ENCODE measurements around the gene WNT3.
"Not testable (repeated sequence)": the region's sequence is repeated elsewhere in the genome, so short reads cannot be mapped to it uniquely, and the experiment has no call there.

The WNT3 gene

GRCh38 chr17:46809110-46809571 is 9.4 kb downstream of the WNT3 start:
- H3K9me3 ChIP-seq (ENCODE audit: low read length): no peaks in the 10 kb centered on the region
- no peak overlapping the region for H3K4me3 ChIP-seq (ENCODE audit: low read depth in 1 of 2, low read length in 2 of 2)
- H3K9ac ChIP-seq (ENCODE audit: low read length): no peak overlapping the region
- no peaks in the 10 kb centered on the region for H3K4me1 ChIP-seq (ENCODE audit: insufficient read depth, low read length)
- H3K27ac ChIP-seq (ENCODE audit: low read depth, low read length): no peak overlapping the region
- no peaks in the 10 kb centered on the region for H3K36me3 ChIP-seq (ENCODE audit: insufficient read depth, low read length)
- H3K27me3 ChIP-seq (ENCODE audit: control insufficient read depth in 1 of 2, insufficient read depth in 2 of 2, low read length in 2 of 2): peaks cover 6 to 9% of the 10 kb centered on the region in 2 donors

- Histone ChIP-seq H3K27ac (ENCODE audit: low read depth, low read length) (no peak overlapping the region), H3K27me3 (ENCODE audit: control insufficient read depth in 1 of 2, insufficient read depth in 2 of 2, low read length in 2 of 2) (no peaks in the 10 kb centered on the region), H3K4me3 (ENCODE audit: low read depth in 1 of 2, low read length in 2 of 2) (no peak overlapping the region), H3K36me3 (ENCODE audit: insufficient read depth, low read length) (no peaks in the 10 kb centered on the region), H3K9me3 (ENCODE audit: low read length) (no peaks in the 10 kb centered on the region), H3K9ac (ENCODE audit: low read length) (no peak overlapping the region), H3K4me1 (ENCODE audit: insufficient read depth, low read length) (no peaks in the 10 kb centered on the region)
These were observed 12.7 kb downstream of the WNT3 start for GRCh38 chr17:46805771-46806170.

DNA sequence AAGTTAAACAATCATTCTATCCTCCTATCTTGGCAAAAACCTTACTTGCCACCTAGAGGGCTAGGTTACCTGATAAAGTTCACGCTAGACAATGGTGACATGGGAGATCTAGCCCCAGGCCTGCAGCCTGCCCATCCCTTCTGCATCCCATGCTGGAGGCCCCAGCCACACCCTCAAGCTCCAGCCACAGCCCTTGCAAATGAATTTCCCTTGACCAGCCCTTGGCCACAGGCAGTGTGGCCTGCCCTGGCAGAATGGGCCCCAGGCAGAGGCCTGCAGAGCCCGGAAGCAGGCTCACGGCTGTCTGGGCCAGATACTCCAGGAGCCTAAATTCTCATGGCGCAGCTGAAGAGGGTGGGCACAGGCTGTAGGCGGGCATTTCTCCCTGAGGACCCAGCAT is 14.9 kb downstream of the WNT3 start:
- Histone ChIP-seq H3K9ac (ENCODE audit: low read length) (no peak overlapping the region), H3K4me3 (ENCODE audit: low read depth in 1 of 2, low read length in 2 of 2) (no peak overlapping the region), H3K27ac (ENCODE audit: low read depth, low read length) (no peak overlapping the region), H3K36me3 (ENCODE audit: insufficient read depth, low read length) (no peaks in the 10 kb centered on the region), H3K27me3 (ENCODE audit: control insufficient read depth in 1 of 2, insufficient read depth in 2 of 2, low read length in 2 of 2) (no peaks in the 10 kb centered on the region), H3K4me1 (ENCODE audit: insufficient read depth, low read length) (no peaks in the 10 kb centered on the region), H3K9me3 (ENCODE audit: low read length) (no peaks in the 10 kb centered on the region)

GRCh38 chr17:46802800-46803199 is 15.7 kb downstream of the WNT3 start:
- H3K4me1 ChIP-seq (ENCODE audit: insufficient read depth, low read length): no peaks in the 10 kb centered on the region
- no peaks in the 10 kb centered on the region for H3K27me3 ChIP-seq (ENCODE audit: control insufficient read depth in 1 of 2, insufficient read depth in 2 of 2, low read length in 2 of 2)
- H3K27ac ChIP-seq (ENCODE audit: low read depth, low read length): no peak overlapping the region
- no peak overlapping the region for H3K4me3 ChIP-seq (ENCODE audit: low read depth in 1 of 2, low read length in 2 of 2)
- no peaks in the 10 kb centered on the region for H3K9me3 ChIP-seq (ENCODE audit: low read length)
- no peaks in the 10 kb centered on the region for H3K36me3 ChIP-seq (ENCODE audit: insufficient read depth, low read length)
- no peak overlapping the region for H3K9ac ChIP-seq (ENCODE audit: low read length)

DNA sequence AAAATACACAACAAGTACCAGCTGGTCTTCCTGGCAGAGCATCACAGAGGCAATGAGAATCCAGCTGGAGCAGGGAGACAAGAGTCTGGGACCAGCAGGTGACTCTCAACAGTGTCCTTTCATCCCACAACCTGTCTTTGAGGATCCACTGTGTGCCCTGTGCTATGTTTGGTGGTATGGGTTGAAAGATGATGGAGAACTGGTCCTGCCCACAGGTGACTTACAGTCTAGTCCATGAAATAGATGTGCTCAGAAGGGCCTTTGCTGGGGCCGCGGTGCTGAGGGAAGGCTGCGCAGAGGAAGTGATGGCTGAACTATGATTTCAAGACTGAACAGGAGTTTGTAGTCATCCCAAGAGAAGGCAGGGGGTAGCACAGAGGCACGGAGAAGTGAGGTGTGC is 17.9 kb downstream of the WNT3 start:
- H3K27me3 ChIP-seq (ENCODE audit: control insufficient read depth in 1 of 2, insufficient read depth in 2 of 2, low read length in 2 of 2): no peaks in the 10 kb centered on the region
- no peaks in the 10 kb centered on the region for H3K36me3 ChIP-seq (ENCODE audit: insufficient read depth, low read length)
- no peak overlapping the region for H3K4me3 ChIP-seq (ENCODE audit: low read depth in 1 of 2, low read length in 2 of 2)
- H3K9me3 ChIP-seq (ENCODE audit: low read length): no peaks in the 10 kb centered on the region
- H3K9ac ChIP-seq (ENCODE audit: low read length): no peak overlapping the region
- no peaks in the 10 kb centered on the region for H3K4me1 ChIP-seq (ENCODE audit: insufficient read depth, low read length)
- H3K27ac ChIP-seq (ENCODE audit: low read depth, low read length): no peak overlapping the region

GRCh38 chr17:46796956-46797530 is 21.4 kb downstream of the WNT3 start:
- Histone ChIP-seq H3K9me3 (ENCODE audit: low read length) (no peaks in the 10 kb centered on the region), H3K27me3 (ENCODE audit: control insufficient read depth in 1 of 2, insufficient read depth in 2 of 2, low read length in 2 of 2) (no peaks in the 10 kb centered on the region), H3K4me3 (ENCODE audit: low read depth in 1 of 2, low read length in 2 of 2) (no peak overlapping the region), H3K36me3 (ENCODE audit: insufficient read depth, low read length) (no peaks in the 10 kb centered on the region), H3K4me1 (ENCODE audit: insufficient read depth, low read length) (no peaks in the 10 kb centered on the region), H3K27ac (ENCODE audit: low read depth, low read length) (no peak overlapping the region), H3K9ac (ENCODE audit: low read length) (no peak overlapping the region)

- Histone ChIP-seq H3K27ac (ENCODE audit: low read depth, low read length) (no peak overlapping the region), H3K9ac (ENCODE audit: low read length) (no peak overlapping the region), H3K4me1 (ENCODE audit: insufficient read depth, low read length) (no peaks in the 10 kb centered on the region), H3K36me3 (ENCODE audit: insufficient read depth, low read length) (no peaks in the 10 kb centered on the region), H3K4me3 (ENCODE audit: low read depth in 1 of 2, low read length in 2 of 2) (no peak overlapping the region), H3K9me3 (ENCODE audit: low read length) (no peaks in the 10 kb centered on the region), H3K27me3 (ENCODE audit: control insufficient read depth in 1 of 2, insufficient read depth in 2 of 2, low read length in 2 of 2) (no peaks in the 10 kb centered on the region)
These were observed 22.0 kb downstream of the WNT3 start for GRCh38 chr17:46796524-46796923.

- no peaks in the 10 kb centered on the region for H3K36me3 ChIP-seq (ENCODE audit: insufficient read depth, low read length)
- no peak overlapping the region for H3K4me3 ChIP-seq (ENCODE audit: low read depth in 1 of 2, low read length in 2 of 2)
- H3K27me3 ChIP-seq (ENCODE audit: control insufficient read depth in 1 of 2, insufficient read depth in 2 of 2, low read length in 2 of 2): no peaks in the 10 kb centered on the region
- H3K4me1 ChIP-seq (ENCODE audit: insufficient read depth, low read length): no peaks in the 10 kb centered on the region
- no peak overlapping the region for H3K27ac ChIP-seq (ENCODE audit: low read depth, low read length)
- no peaks in the 10 kb centered on the region for H3K9me3 ChIP-seq (ENCODE audit: low read length)
- H3K9ac ChIP-seq (ENCODE audit: low read length): no peak overlapping the region
These were observed 22.4 kb downstream of the WNT3 start for GRCh38 chr17:46796084-46796483.

DNA sequence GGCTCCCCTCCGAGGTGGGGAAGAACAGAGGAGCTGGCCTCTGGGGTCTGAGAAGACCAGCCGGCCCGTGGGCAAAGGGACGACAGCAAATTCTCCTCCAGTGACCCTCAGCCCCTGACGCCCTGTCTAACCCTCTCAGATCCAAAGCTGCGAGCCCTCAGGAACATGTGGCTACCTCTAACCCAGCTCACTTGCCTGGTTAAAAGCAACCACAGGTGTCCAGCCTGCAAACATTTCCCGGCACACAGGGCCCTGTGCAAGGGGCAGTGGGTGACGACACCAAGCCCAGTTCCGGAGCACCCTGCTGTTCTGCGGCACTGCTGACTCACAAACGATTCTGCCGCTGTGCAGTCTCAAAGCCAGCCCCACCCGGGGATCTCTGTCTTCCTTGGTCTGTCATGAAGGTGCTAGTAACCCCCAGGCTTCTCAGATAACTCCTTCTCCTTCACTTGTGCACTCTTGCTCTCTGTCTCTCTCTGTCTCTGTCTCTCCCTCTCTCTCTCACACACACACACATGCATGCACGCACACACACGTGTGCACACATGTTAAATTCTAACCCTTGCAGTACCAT is 23.0 kb downstream of the WNT3 start:
- no peaks in the 10 kb centered on the region for H3K36me3 ChIP-seq (ENCODE audit: insufficient read depth, low read length)
- H3K9ac ChIP-seq (ENCODE audit: low read length): no peak overlapping the region
- peaks cover 0 to 2% of the 10 kb centered on the region in 2 donors for H3K27me3 ChIP-seq (ENCODE audit: control insufficient read depth in 1 of 2, insufficient read depth in 2 of 2, low read length in 2 of 2)
- H3K27ac ChIP-seq (ENCODE audit: low read depth, low read length): no peak overlapping the region
- no peaks in the 10 kb centered on the region for H3K4me1 ChIP-seq (ENCODE audit: insufficient read depth, low read length)
- no peak overlapping the region for H3K4me3 ChIP-seq (ENCODE audit: low read depth in 1 of 2, low read length in 2 of 2)
- H3K9me3 ChIP-seq (ENCODE audit: low read length): no peaks in the 10 kb centered on the region

GRCh38 chr17:46794318-46794717 is 24.2 kb downstream of the WNT3 start:
- no peak overlapping the region for H3K27ac ChIP-seq (ENCODE audit: low read depth, low read length)
- H3K36me3 ChIP-seq (ENCODE audit: insufficient read depth, low read length): no peaks in the 10 kb centered on the region
- no peaks in the 10 kb centered on the region for H3K9me3 ChIP-seq (ENCODE audit: low read length)
- H3K4me3 ChIP-seq (ENCODE audit: low read depth in 1 of 2, low read length in 2 of 2): no peak overlapping the region
- H3K9ac ChIP-seq (ENCODE audit: low read length): no peak overlapping the region
- peaks cover 0 to 7% of the 10 kb centered on the region in 2 donors for H3K27me3 ChIP-seq (ENCODE audit: control insufficient read depth in 1 of 2, insufficient read depth in 2 of 2, low read length in 2 of 2)
- H3K4me1 ChIP-seq (ENCODE audit: insufficient read depth, low read length): no peaks in the 10 kb centered on the region

GRCh38 chr17:46793541-46793940 is 25.0 kb downstream of the WNT3 start:
- Histone ChIP-seq H3K27me3 (ENCODE audit: control insufficient read depth in 1 of 2, insufficient read depth in 2 of 2, low read length in 2 of 2) (peaks cover 0 to 7% of the 10 kb centered on the region in 2 donors), H3K4me1 (ENCODE audit: insufficient read depth, low read length) (no peaks in the 10 kb centered on the region), H3K4me3 (ENCODE audit: low read depth in 1 of 2, low read length in 2 of 2) (no peak overlapping the region), H3K9ac (ENCODE audit: low read length) (no peak overlapping the region), H3K27ac (ENCODE audit: low read depth, low read length) (no peak overlapping the region), H3K9me3 (ENCODE audit: low read length) (no peaks in the 10 kb centered on the region), H3K36me3 (ENCODE audit: insufficient read depth, low read length) (no peaks in the 10 kb centered on the region)

- H3K4me1 ChIP-seq (ENCODE audit: insufficient read depth, low read length); H3K9me3 ChIP-seq (ENCODE audit: low read length); H3K27ac ChIP-seq (ENCODE audit: low read depth, low read length); H3K27me3 ChIP-seq (ENCODE audit: control insufficient read depth in 1 of 2, insufficient read depth in 2 of 2, low read length in 2 of 2); H3K36me3 ChIP-seq (ENCODE audit: insufficient read depth, low read length); H3K4me3 ChIP-seq (ENCODE audit: low read depth in 1 of 2, low read length in 2 of 2); H3K9ac ChIP-seq (ENCODE audit: low read length): not testable (repeated sequence)
These were observed 25.5 kb downstream of the WNT3 start for GRCh38 chr17:46793023-46793422.

All from muscle layer of colon (tissue), 2 donors.